Eye (tissue), 1 donor: ENCODE measurements around the gene ECPAS.
"Not testable (repeated sequence)": the region's sequence is repeated elsewhere in the genome, so short reads cannot be mapped to it uniquely, and the experiment has no call there.

Source experiments
- DNase-seq: peaks from one replicate; pipeline ENCODE4 v3.0.0-alpha.2; 2015

The ECPAS gene

GRCh38 chr9:111483858-111484571, at the start of gene ECPAS:
TSS of gene ECPAS (minus strand) at chr9:111484383. CDS start at chr9:111472918, 11,465 bp downstream.
- peak; percentile 89 for DNase-seq

DNA sequence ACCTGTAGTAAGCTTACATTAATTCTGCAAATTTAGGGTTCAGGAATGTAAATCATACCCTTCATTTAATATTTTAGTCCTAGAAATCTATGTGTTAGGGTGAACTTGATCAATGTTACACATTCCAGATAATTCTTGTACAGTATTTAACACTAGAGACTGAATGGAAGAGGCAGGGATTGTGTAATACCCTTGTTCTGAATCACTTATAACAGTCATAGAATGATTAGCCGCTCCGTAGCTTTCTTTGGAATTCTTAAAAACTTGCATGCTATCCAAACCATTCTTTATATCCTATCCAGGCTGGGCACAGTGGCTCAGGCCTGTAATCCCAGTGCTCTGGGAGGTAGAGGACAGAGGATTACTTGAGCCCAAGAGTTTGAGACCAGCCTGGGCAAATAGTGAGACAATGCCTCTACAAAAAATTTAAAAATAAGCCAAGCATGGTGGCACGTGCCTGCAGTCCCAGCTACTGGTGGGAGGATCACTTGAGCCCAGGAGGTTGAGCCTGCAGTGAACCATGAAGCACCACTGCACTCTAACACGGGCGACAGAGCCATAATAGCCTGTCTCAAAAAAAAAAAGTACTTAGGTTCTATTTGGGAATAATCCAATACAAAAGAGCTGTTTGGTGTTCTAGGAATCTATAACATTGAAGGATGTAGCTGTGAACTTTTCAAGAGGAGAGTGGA, 49.1 kb upstream of the ECPAS start:
- DNase-seq = no peak

DNA sequence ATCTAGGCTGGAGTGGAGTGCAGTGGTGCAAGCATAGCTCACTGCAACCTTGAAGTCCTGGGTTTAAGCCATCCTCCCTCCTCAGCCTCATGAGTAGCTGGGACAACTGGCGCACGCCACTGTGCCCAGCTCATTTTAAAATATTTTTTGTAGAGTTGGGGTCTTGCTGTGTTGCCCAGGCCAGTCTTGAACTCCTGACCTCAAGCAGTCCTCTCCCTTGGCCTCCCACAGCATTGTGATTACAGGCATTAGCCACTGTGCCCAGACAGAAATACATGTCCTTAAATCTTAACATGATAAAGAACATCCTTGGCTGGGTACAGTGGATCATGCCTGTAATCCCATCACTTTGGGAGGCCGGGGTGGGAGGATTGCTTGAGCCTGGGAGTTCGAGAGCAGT, 47.5 kb upstream of the ECPAS start:
- no peak for DNase-seq

DNA sequence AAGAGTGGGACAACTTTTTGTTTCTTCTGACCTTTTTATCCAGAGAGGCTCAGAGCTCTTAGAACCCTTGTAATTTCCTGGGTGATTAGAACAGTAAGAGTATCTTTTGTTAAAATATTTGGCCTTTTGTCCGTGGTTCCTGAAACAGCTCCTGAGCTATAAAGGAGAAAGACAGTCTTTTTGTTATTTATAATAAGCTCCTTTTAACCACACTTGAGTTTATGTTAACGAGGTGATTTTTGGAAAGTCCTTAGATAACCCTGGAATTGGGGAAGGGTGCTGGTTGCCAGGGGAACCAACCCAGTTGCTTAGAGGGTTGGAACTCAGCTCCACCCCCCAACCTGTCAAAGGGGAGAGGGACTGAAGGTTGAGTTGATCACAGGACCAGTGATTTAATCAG, 45.6 kb upstream of the ECPAS start:
- DNase-seq = no peak

- no peak for DNase-seq
Measured at GRCh38 chr9:111527347-111527746, 43.2 kb upstream of the ECPAS start.

GRCh38 chr9:111525056-111525977, 41.1 kb upstream of the ECPAS start, which contains the start of gene ZNF483:
TSS of gene ZNF483 (plus strand) at chr9:111525179. CDS start at chr9:111527396, 2,217 bp downstream.
- DNase-seq = peak; percentile 94

DNA sequence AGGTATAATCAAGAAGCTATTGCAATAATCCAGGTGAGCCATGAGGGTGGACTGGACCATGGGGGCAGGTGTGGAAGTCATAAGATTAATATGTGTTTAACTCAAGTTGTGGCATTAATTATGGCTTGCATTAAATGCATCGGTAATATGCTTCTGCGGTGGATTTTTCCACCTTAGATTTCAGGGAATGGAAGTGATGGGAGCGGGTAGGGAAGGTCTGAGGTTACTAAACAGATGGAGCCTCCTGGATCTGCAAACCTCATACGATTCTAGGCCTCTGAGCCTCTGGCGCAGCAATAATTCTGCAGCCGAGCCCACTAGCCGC, 40.5 kb upstream of the ECPAS start:
- no peak for DNase-seq

DNA sequence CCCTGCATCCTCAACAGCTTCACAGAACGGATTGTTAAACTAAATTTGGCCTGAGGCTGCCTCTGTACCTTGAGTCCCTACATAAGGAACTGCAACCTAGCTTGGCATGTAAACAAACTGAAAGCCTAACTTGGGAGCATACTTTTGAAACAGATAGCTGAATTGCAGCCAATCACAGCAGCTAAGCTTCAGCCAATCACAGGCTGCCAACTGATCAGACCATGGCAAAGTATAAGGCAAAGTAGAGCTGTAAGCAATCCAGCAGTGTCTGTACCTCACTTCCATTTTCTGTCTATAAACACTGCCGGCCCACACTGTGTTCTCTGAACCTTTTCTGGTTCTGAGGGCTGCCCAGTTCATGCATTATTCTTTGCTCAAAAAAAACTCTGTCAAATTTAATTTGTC, 31.9 kb upstream of the ECPAS start:
- DNase-seq = no peak

- no peak for DNase-seq
Measured at GRCh38 chr9:111514967-111515366, 30.8 kb upstream of the ECPAS start.

DNA sequence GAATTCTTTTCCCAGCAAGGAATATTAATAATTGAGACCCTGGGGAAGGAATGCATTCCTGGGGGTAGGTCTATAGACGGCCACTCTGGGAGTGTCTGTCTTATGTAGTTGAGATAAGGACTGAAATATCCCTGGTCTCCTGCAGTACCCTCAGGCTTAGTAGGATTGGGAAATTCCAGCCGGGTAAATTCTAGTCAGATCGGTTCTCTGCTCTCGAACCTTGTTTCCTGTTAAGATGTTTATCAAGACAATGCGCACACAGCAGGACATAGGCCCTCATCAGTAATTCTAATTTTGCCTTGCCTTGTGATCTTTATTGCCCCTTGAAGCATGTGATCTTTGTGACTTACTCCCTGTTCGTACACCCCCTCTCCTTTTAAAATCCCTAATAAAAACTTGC, 27.4 kb upstream of the ECPAS start:
- not testable (repeated sequence) for DNase-seq

- DNase-seq = no peak
Measured at GRCh38 chr9:111502506-111502905, 18.3 kb upstream of the ECPAS start.

GRCh38 chr9:111501648-111502047, 17.5 kb upstream of the ECPAS start:
- no peak for DNase-seq

- no peak for DNase-seq
Measured at GRCh38 chr9:111501005-111501562, 16.9 kb upstream of the ECPAS start.

DNA sequence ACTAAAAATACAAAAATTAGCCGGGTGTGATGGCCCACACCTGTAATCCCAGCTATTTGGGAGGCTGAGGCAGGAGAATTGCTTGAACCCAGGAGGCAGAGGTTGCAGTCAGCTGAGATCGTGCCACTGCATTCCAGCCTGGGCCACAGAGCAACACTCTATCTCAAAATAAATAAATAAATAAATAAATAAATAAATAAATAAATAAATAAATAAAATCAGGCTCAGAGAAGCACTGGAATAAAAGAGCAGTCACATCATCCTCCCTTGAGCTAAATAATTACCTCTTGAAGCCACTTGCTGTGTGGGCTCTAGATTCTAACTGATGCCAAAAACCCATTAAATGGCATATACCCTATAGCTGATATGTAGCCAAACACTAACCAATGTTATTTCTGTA, 13.0 kb upstream of the ECPAS start:
- DNase-seq = not testable (repeated sequence)

DNA sequence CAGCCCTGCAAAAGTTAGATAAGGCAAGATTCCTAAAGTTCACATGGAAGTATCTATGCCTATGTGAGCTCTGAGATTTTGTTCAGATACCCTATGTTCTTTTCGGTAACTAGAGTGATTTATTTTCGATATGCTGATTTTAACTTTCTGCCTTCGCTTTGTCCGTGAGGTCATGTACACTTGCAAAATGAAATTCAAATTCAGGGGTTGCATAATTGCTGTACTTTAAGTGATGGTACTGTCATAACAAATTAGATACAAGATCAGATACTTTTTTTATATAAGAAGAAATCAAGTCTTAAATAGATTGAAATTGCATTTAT, 350 bp upstream of the ECPAS start:
- no peak for DNase-seq

DNA sequence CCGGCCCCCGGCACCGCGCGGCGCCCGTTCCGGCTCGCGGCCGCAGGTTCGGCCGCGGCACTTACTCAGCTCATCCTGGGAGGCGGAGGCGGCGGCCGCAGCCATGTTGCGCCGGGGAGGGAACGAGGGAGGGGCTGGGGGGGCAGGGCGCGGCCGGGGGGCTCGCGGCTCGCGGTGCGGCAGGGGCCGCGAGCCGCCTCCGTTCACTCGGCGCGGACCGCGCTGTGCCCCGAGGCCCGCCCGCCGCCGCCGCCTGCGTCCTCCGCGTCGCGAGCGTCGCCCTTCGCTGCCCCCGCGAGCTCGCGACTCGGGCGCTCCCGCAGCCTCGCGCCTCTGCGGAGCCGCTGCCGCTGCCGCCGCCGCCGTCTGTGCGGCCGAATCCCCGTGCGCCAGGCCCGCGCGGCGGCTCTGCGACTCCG, 735 bp downstream of the ECPAS start:
- DNase-seq = peak; percentile 77

GRCh38 chr9:111482694-111483438, 1.3 kb downstream of the ECPAS start:
- peak; percentile 84 for DNase-seq

GRCh38 chr9:111481885-111482636, 2.1 kb downstream of the ECPAS start:
- no peak for DNase-seq

- no peak for DNase-seq
Measured at GRCh38 chr9:111477677-111478076, 6.5 kb downstream of the ECPAS start.

- no peak for DNase-seq
Measured at GRCh38 chr9:111475195-111475594, 9.0 kb downstream of the ECPAS start.

DNA sequence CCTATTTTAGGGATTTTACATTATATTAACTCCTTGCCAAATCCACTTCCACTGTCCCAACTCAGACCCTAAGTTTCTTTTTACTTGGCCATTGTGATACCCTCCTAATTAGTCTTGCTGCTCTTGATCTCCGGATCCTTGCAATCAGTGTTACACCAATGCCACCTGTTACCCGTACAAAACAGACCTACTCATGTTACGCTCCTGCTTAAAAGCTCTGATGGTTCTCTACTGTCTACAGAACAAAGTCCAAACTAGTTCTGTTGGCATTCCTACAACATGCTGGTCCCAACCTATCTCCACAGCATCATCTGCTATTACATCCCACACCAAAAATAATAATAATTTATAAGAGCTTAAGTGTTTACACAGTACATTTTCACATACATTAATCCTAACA, 9.8 kb downstream of the ECPAS start:
- no peak for DNase-seq
